Esophagus squamous epithelium (tissue), 4 donors: ENCODE results near the gene PYGB.

Experiments used
- POLR2A ChIP-seq, 4 donors: fragments of 450-650 bp; IDR thresholded peaks; one replicate each; pipeline ENCODE4 v1.6.1; 2017; ENCODE audit warnings: antibody characterized with exemption in 4 of 4, mild to moderate bottlenecking in 4 of 4, moderate library complexity in 3 of 4
- TF ChIP-seq, protein P1 (sequence below), 6 experiments: fragments of 450-650 bp in 4 of 6; fragments of 200-600 bp in 2 of 6; sonication (generic) in 2 of 6; IDR thresholded peaks; one replicate each; pipeline ENCODE4 v1.5.1; 2016 to 2019; ENCODE audit warnings: antibody characterized with exemption in 6 of 6, mild to moderate bottlenecking in 4 of 6, moderate library complexity in 4 of 6

GRCh38 chr20:25318471-25319240, 70.8 kb downstream of the PYGB start:
- TF ChIP-seq, protein P1, sequence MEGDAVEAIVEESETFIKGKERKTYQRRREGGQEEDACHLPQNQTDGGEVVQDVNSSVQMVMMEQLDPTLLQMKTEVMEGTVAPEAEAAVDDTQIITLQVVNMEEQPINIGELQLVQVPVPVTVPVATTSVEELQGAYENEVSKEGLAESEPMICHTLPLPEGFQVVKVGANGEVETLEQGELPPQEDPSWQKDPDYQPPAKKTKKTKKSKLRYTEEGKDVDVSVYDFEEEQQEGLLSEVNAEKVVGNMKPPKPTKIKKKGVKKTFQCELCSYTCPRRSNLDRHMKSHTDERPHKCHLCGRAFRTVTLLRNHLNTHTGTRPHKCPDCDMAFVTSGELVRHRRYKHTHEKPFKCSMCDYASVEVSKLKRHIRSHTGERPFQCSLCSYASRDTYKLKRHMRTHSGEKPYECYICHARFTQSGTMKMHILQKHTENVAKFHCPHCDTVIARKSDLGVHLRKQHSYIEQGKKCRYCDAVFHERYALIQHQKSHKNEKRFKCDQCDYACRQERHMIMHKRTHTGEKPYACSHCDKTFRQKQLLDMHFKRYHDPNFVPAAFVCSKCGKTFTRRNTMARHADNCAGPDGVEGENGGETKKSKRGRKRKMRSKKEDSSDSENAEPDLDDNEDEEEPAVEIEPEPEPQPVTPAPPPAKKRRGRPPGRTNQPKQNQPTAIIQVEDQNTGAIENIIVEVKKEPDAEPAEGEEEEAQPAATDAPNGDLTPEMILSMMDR (IDR thresholded peaks at IDR 0.05): no peak
- TF ChIP-seq POLR2A (IDR thresholded peaks at IDR 0.05): no peak
